Spleen (tissue), 11 donors: Measurements from ENCODE around the gene SEC14L6. TPM values are rescaled to one million over a fixed set of nuclear protein-coding genes. Genes with fewer than 3 reads are reported as not detected.

Experiments
- DNase-seq: peaks from one replicate; pipeline ENCODE4 v3.0.0-alpha.2; 2020
- H3K27ac ChIP-seq, 8 donors: fragments of 200-600 bp; sonication (generic) in 7 of 8; 1 replicate in 4 of 8; 2 replicates in 4 of 8; pipeline versions ENCODE4 v1.5.0 to v1.8.0; 2016 to 2021; ENCODE audit warnings: inconsistent platforms in 4 of 8, mild to moderate bottlenecking in 4 of 8, moderate library complexity in 1 of 8
- H3K27me3 ChIP-seq, 7 donors: fragments of 200-600 bp; sonication (generic) in 6 of 7; replicated peaks in 1 of 7; 1 replicate in 4 of 7; 2 replicates in 3 of 7; pipeline versions ENCODE4 v1.5.0 to v1.8.0; 2016 to 2021; ENCODE audit warnings: inconsistent platforms in 3 of 7, mild to moderate bottlenecking in 1 of 7
- H3K36me3 ChIP-seq, 6 donors: fragments of 200-600 bp; sonication (generic) in 5 of 6; 1 replicate in 4 of 6; 2 replicates in 2 of 6; pipeline versions ENCODE4 v1.5.0 to v1.8.0; 2016 to 2021; ENCODE audit warnings: inconsistent platforms in 2 of 6
- H3K4me1 ChIP-seq, 6 donors: fragments of 200-600 bp; sonication (generic) in 5 of 6; 1 replicate in 3 of 6; 2 replicates in 3 of 6; pipeline versions ENCODE4 v1.5.0 to v1.8.0; 2016 to 2021; ENCODE audit warnings: inconsistent platforms in 3 of 6
- H3K4me3 ChIP-seq, 8 donors: fragments of 200-600 bp; sonication (generic) in 7 of 8; 1 replicate in 4 of 8; 2 replicates in 4 of 8; pipeline versions ENCODE4 v1.5.0 to v1.8.0; 2016 to 2021; ENCODE audit warnings: inconsistent platforms in 4 of 8, mild to moderate bottlenecking in 4 of 8, moderate library complexity in 2 of 8
- H3K9me3 ChIP-seq, 8 donors: fragments of 200-600 bp; sonication (generic) in 7 of 8; 1 replicate in 4 of 8; 2 replicates in 4 of 8; pipeline versions ENCODE4 v1.5.0 to v1.8.0; 2016 to 2021; ENCODE audit warnings: inconsistent platforms in 4 of 8
- CTCF ChIP-seq, 11 experiments: fragments of 200-600 bp in 7 of 11; fragments of 450-650 bp in 4 of 11; sonication (generic) in 4 of 11; IDR thresholded peaks in 8 of 11; conservative IDR thresholded peaks in 3 of 11; 1 replicate in 7 of 11; 2 replicates in 4 of 11; pipeline versions ENCODE4 v1.4.0 to v1.8.0; 2016 to 2021; ENCODE audit warnings: antibody characterized with exemption in 11 of 11, inconsistent platforms in 4 of 11, mild to moderate bottlenecking in 1 of 11
- POLR2A ChIP-seq, 3 donors: fragments of 450-650 bp; IDR thresholded peaks; one replicate each; pipeline ENCODE4 v1.5.1; 2017; ENCODE audit warnings: antibody characterized with exemption in 3 of 3, mild to moderate bottlenecking in 1 of 3
- POLR2AphosphoS5 ChIP-seq, 3 donors: sonication (generic); formaldehyde crosslinking; IDR thresholded peaks; one replicate each; pipeline ENCODE4 v1.5.1; 2017; ENCODE audit warnings: antibody characterized with exemption in 3 of 3
- WGBS, 5 donors: extraction: QIAGEN DNeasy Blood & Tissue Kit in 3 of 5; methylation state at CpG; one replicate each; pipeline versions ENCODE4 v1.1.5 to v1.1.7; 2013 to 2018; 5-methylcytosine and 5-hydroxymethylcytosine counted together
- intact Hi-C: fragments of 100-400 bp; cut with DNase I; formaldehyde crosslinking; loops from one replicate; pipeline ENCODE4 v1.15.0; 2023; ENCODE audit warnings: low total_unique reads
- polyA plus RNA-seq, 3 donors: library from polyadenylated mRNA; stranded (reverse); fragments of 200-250 nt; gene quantifications; one replicate each; pipeline ENCODE4 v1.2.1, GENCODE V29; 2013
- total RNA-seq, 7 donors: library from RNA; depleted of rRNA in 3 of 7; stranded (reverse); fragments of >200 nt in 3 of 7; fragmentation: NEBNext Ultra II Directional in 4 of 7; extraction: Animal tissue kit (Norgen Biotek cat#: 25700) in 4 of 7; gene quantifications; one replicate each; pipeline versions ENCODE4 v1.1.0 to v1.2.1, GENCODE V29; 2016 to 2021
- donor health status: healthy with polysubstance abuse.
- donor health status: DM: no; HTN: no; CAD: no; lungs with moderate emphysema.
- donor health status: DM: no; HTN: no; CAD: no.
- donor health status: Bipolar disorder and iron deficiency.
- donor health status: healthy.
- donor health status: DM: no; HTN: no; CAD: no.
- donor health status: DM: yes; HTN: yes; CAD: no.

The SEC14L6 gene
- total and polyA plus RNA-seq, 10 donors, result 0.03 to 0.56 (median 0.17) TPM; not detected in 2

DNA sequence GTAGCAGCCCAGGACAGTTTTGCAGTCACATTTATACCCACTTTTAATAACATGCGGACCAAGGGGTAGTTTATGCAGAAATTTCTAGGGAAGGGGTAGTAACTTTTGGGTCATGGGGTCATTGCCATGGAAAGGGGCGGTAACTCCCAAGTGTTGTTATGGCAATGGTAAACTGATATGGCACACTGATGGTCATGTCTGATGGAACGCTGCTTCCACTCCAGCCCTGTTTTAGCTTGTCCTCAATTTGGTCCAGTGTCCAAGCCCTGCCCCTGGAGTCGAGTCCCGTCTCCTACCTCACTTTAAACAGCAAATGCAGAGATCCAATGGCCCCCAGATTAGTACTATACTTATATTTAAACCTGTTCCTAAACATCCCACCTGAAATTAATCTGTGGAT, 29.8 kb downstream of the SEC14L6 start:
- 81 to 90% (median 85%) methylated on average over 5 of the region's 5 CpGs for WGBS, 5 donors

GRCh38 chr22:30516273-30516672, 30.3 kb downstream of the SEC14L6 start:
- H3K4me1 ChIP-seq, result no peaks in the 10 kb centered on the region
- 84 to 92% (median 88%) methylated on average over 6 of the region's 6 CpGs for WGBS, 5 donors
- H3K36me3 ChIP-seq, result no peaks in the 10 kb centered on the region
- no peak for DNase-seq
- intact Hi-C loops, result no loop called here
- peaks cover 0 to 10% (median 2%) of the 10 kb centered on the region in 8 donors for H3K9me3 ChIP-seq
- no peaks in the 10 kb centered on the region for H3K27me3 ChIP-seq
- H3K4me3 ChIP-seq, result no peak overlapping the region
- no peak for TF ChIP-seq POLR2A (IDR thresholded peaks at IDR 0.05)
- TF ChIP-seq POLR2AphosphoS5 (IDR thresholded peaks at IDR 0.05), result no peak
- TF ChIP-seq CTCF (IDR thresholded peaks at IDR 0.05 in 8 of 11, conservative IDR thresholded peaks at IDR 0.05 in 3 of 11), result no peak
- no peak overlapping the region for H3K27ac ChIP-seq

More for the DNA sequence above, 29.8 kb downstream of the SEC14L6 start:
- intact Hi-C loops, result no loop called here
- peaks cover 0 to 9% (median 1%) of the 10 kb centered on the region in 8 donors for H3K9me3 ChIP-seq
- no peaks in the 10 kb centered on the region for H3K36me3 ChIP-seq
- no peak for DNase-seq
- no peaks in the 10 kb centered on the region for H3K27me3 ChIP-seq
- H3K4me3 ChIP-seq, result no peak overlapping the region
- TF ChIP-seq POLR2AphosphoS5 (IDR thresholded peaks at IDR 0.05) (no peak), POLR2A (IDR thresholded peaks at IDR 0.05) (no peak), CTCF (IDR thresholded peaks at IDR 0.05 in 8 of 11, conservative IDR thresholded peaks at IDR 0.05 in 3 of 11) (no peak)
- no peaks in the 10 kb centered on the region for H3K4me1 ChIP-seq
- H3K27ac ChIP-seq, result no peak overlapping the region

GRCh38 chr22:30514252-30514651, 32.3 kb downstream of the SEC14L6 start:
- no peak overlapping the region for H3K4me3 ChIP-seq
- intact Hi-C loops, result no loop called here
- TF ChIP-seq POLR2A (IDR thresholded peaks at IDR 0.05) (no peak), CTCF (IDR thresholded peaks at IDR 0.05 in 8 of 11, conservative IDR thresholded peaks at IDR 0.05 in 3 of 11) (no peak), POLR2AphosphoS5 (IDR thresholded peaks at IDR 0.05) (no peak)
- no peaks in the 10 kb centered on the region for H3K27me3 ChIP-seq
- no peak overlapping the region for H3K27ac ChIP-seq
- DNase-seq, result no peak
- no peaks in the 10 kb centered on the region for H3K4me1 ChIP-seq
- WGBS, 5 donors, result 84 to 94% (median 92%) methylated on average over 4 of the region's 4 CpGs
- no peaks in the 10 kb centered on the region for H3K36me3 ChIP-seq
- H3K9me3 ChIP-seq, result peaks cover 0 to 10% (median 2%) of the 10 kb centered on the region in 8 donors

DNA sequence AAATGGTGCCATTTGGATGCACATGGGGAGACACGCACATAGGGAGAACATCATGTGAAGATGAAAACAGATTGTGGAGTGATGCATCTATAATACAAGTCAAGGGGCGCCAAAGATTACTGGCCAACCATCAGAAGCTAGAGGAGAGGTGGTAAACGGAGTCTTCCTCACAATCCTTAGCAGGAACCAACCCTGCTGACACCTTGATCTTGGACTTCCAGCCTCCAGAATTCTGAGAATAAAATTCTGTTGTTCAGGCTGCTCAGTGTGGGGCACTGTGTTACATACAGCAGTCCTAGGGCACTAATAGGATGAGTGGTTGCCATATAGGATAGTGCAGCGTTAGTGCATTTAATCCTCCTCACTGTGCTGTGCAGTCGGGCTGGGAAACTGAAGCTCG, 33.1 kb downstream of the SEC14L6 start:
- TF ChIP-seq POLR2A (IDR thresholded peaks at IDR 0.05) (no peak), POLR2AphosphoS5 (IDR thresholded peaks at IDR 0.05) (no peak), CTCF (IDR thresholded peaks at IDR 0.05 in 8 of 11, conservative IDR thresholded peaks at IDR 0.05 in 3 of 11) (no peak)
- WGBS, 5 donors, result 83 to 94% (median 91%) methylated on average over 4 to 6 of the region's 6 CpGs
- intact Hi-C loops, result no loop called here
- H3K27me3 ChIP-seq, result peaks cover 0 to 4% (median 0%) of the 10 kb centered on the region in 7 donors
- H3K9me3 ChIP-seq, result peaks cover 0 to 10% (median 2%) of the 10 kb centered on the region in 8 donors
- DNase-seq, result no peak
- no peak overlapping the region for H3K4me3 ChIP-seq
- no peaks in the 10 kb centered on the region for H3K4me1 ChIP-seq
- no peak overlapping the region for H3K27ac ChIP-seq
- no peaks in the 10 kb centered on the region for H3K36me3 ChIP-seq
